NB4 (cell line): Measurements from ENCODE around the gene SEMA5A.

Source experiments
- MYC ChIP-seq: IDR thresholded peaks from 2 replicates; pipeline ENCODE4 v1.6.1; 2011; ENCODE audit warnings: low read depth, low read length
- POLR2A ChIP-seq: IDR thresholded peaks from 2 replicates; pipeline ENCODE4 v1.6.1; 2011; ENCODE audit warnings: mild to moderate bottlenecking; ENCODE audit not compliant: insufficient read length; ENCODE audit errors: extremely low read depth
- TF ChIP-seq, protein P1 (sequence below): IDR thresholded peaks from one replicate; pipeline ENCODE4 v1.5.1; 2012; ENCODE audit warnings: low read depth, low read length
- TF ChIP-seq, protein P2 (sequence below): IDR thresholded peaks from 2 replicates; pipeline ENCODE4 v1.6.1; 2011; ENCODE audit warnings: low read depth, low read length

DNA sequence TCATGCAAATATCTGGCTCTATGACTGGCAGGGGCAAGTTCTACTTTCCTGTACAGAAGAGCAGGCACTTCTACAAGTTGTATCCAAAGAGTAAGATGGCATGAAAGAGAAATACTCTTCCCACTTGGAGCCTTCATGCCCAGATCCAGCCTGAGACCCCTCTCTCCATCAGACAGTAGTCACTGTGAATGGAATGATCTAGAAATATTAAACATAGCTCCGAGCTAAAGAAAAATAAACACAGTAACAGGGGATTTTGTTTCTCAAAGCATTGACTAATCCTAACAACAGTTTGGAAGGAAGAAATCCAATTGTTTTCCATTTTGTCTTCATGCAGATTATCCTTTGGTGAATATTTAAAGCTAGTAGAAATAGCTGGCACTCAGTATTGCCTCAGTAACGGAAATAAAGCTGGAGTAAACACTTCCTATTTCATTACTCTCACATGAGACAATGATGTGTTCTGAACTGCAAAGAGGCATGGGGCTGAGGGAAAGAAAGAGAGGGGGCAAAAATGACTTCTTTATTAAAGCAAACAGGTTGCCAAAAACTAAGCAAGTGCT, 100.0 kb downstream of the SEMA5A start:
- TF ChIP-seq, protein P1, sequence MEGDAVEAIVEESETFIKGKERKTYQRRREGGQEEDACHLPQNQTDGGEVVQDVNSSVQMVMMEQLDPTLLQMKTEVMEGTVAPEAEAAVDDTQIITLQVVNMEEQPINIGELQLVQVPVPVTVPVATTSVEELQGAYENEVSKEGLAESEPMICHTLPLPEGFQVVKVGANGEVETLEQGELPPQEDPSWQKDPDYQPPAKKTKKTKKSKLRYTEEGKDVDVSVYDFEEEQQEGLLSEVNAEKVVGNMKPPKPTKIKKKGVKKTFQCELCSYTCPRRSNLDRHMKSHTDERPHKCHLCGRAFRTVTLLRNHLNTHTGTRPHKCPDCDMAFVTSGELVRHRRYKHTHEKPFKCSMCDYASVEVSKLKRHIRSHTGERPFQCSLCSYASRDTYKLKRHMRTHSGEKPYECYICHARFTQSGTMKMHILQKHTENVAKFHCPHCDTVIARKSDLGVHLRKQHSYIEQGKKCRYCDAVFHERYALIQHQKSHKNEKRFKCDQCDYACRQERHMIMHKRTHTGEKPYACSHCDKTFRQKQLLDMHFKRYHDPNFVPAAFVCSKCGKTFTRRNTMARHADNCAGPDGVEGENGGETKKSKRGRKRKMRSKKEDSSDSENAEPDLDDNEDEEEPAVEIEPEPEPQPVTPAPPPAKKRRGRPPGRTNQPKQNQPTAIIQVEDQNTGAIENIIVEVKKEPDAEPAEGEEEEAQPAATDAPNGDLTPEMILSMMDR = no peak
- TF ChIP-seq POLR2A (no peak), MYC (no peak)
- TF ChIP-seq, protein P2, sequence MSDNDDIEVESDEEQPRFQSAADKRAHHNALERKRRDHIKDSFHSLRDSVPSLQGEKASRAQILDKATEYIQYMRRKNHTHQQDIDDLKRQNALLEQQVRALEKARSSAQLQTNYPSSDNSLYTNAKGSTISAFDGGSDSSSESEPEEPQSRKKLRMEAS = no peak
